ENCODE data around the gene MVB12B. TPM values are rescaled to one million over a fixed set of nuclear protein-coding genes. Genes with fewer than 3 reads are reported as not detected.

Gene MVB12B
- total and polyA plus RNA-seq, 10 donors = 2.8 to 52.4 (median 34.8) TPM

GRCh38 chr9:126501383-126502331 is 175.0 kb downstream of the MVB12B start:
- intact Hi-C loops (cut with DNase I; ENCODE audit: low total_unique reads) = loop anchor here (1.0 kb wide), 1 partner anchor 56 kb away; no protein-coding TSS in a partner anchor
- H3K4me1 ChIP-seq = peaks cover 13 to 43% (median 38%) of the 10 kb centered on the region in 6 donors
- DNase-seq = peak; percentile 67
- no peak overlapping the region for H3K27ac ChIP-seq
- TF ChIP-seq POLR2AphosphoS5 (IDR thresholded peaks at IDR 0.05) (no peak), POLR2A (IDR thresholded peaks at IDR 0.05) (no peak), CTCF (IDR thresholded peaks at IDR 0.05 in 8 of 11, conservative IDR thresholded peaks at IDR 0.05 in 3 of 11) (no peak)
- peaks cover 0 to 20% (median 8%) of the 10 kb centered on the region in 7 donors for H3K27me3 ChIP-seq (replicated peaks in 1 of 7)
- H3K36me3 ChIP-seq = peaks cover 0 to 43% (median 20%) of the 10 kb centered on the region in 6 donors
- 87 to 95% (median 91%) methylated on average over 13 to 22 of the region's 22 CpGs for WGBS, 5 donors
- no peaks in the 10 kb centered on the region for H3K9me3 ChIP-seq
- no peak overlapping the region for H3K4me3 ChIP-seq

GRCh38 chr9:126502417-126503332 is 176.0 kb downstream of the MVB12B start:
- TF ChIP-seq POLR2A (IDR thresholded peaks at IDR 0.05) (no peak), POLR2AphosphoS5 (IDR thresholded peaks at IDR 0.05) (no peak), CTCF (IDR thresholded peaks at IDR 0.05 in 8 of 11, conservative IDR thresholded peaks at IDR 0.05 in 3 of 11) (no peak)
- Histone ChIP-seq H3K4me3 (no peak overlapping the region), H3K27me3 (replicated peaks in 1 of 7) (peaks cover 0 to 20% (median 8%) of the 10 kb centered on the region in 7 donors), H3K27ac (no peak overlapping the region), H3K36me3 (peaks cover 0 to 45% (median 20%) of the 10 kb centered on the region in 6 donors), H3K4me1 (peaks cover 13 to 39% (median 34%) of the 10 kb centered on the region in 6 donors), H3K9me3 (no peaks in the 10 kb centered on the region)
- DNase-seq = peak; percentile 72
- WGBS, 5 donors = 83 to 92% (median 90%) methylated on average over 25 to 34 of the region's 34 CpGs
- intact Hi-C loops (cut with DNase I; ENCODE audit: low total_unique reads) = no loop called here

GRCh38 chr9:126503333-126504085 is 176.9 kb downstream of the MVB12B start:
- WGBS, 5 donors = 83 to 93% (median 87%) methylated on average over 24 to 28 of the region's 28 CpGs
- no peaks in the 10 kb centered on the region for H3K9me3 ChIP-seq
- H3K36me3 ChIP-seq = peaks cover 0 to 45% (median 20%) of the 10 kb centered on the region in 6 donors
- peak; percentile 69 for DNase-seq
- intact Hi-C loops (cut with DNase I; ENCODE audit: low total_unique reads) = no loop called here
- H3K27ac ChIP-seq = no peak overlapping the region
- peaks cover 13 to 30% (median 27%) of the 10 kb centered on the region in 6 donors for H3K4me1 ChIP-seq
- TF ChIP-seq POLR2AphosphoS5 (IDR thresholded peaks at IDR 0.05) = no peak
- H3K4me3 ChIP-seq = no peak overlapping the region
- H3K27me3 ChIP-seq (replicated peaks in 1 of 7) = peaks cover 0 to 20% (median 8%) of the 10 kb centered on the region in 7 donors
